ENCODE data around the gene ARHGEF7. TPM values are rescaled to one million over a fixed set of nuclear protein-coding genes. Genes with fewer than 3 reads are reported as not detected.

Gene ARHGEF7
- total RNA-seq, 1 donor from 2014 or later = 95.7 TPM

GRCh38 chr13:111245576-111246384, 130.7 kb downstream of the ARHGEF7 start:
- POLR2A ChIA-PET = no interaction called here
- H3K4me1 Mint-ChIP-seq = peaks cover 2% of the 10 kb centered on the region
- no peaks in the 10 kb centered on the region for H3K9me3 Mint-ChIP-seq
- ATAC-seq (ENCODE audit: low read depth) (no peak), DNase-seq (no peak)
- peaks cover 92% of the 10 kb centered on the region for H3K36me3 Mint-ChIP-seq (ENCODE audit: low read depth)
- intact Hi-C loops (cut with micrococcal nuclease) = no loop called here
- no peak overlapping the region for H3K4me3 Mint-ChIP-seq
- CTCF ChIA-PET = no interaction called here
- TF ChIP-seq, protein P1, sequence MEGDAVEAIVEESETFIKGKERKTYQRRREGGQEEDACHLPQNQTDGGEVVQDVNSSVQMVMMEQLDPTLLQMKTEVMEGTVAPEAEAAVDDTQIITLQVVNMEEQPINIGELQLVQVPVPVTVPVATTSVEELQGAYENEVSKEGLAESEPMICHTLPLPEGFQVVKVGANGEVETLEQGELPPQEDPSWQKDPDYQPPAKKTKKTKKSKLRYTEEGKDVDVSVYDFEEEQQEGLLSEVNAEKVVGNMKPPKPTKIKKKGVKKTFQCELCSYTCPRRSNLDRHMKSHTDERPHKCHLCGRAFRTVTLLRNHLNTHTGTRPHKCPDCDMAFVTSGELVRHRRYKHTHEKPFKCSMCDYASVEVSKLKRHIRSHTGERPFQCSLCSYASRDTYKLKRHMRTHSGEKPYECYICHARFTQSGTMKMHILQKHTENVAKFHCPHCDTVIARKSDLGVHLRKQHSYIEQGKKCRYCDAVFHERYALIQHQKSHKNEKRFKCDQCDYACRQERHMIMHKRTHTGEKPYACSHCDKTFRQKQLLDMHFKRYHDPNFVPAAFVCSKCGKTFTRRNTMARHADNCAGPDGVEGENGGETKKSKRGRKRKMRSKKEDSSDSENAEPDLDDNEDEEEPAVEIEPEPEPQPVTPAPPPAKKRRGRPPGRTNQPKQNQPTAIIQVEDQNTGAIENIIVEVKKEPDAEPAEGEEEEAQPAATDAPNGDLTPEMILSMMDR (IDR thresholded peaks at IDR 0.05) = no peak
- H3K27ac Mint-ChIP-seq = no peak overlapping the region
- no peaks in the 10 kb centered on the region for H3K27me3 Mint-ChIP-seq

- intact Hi-C loops (cut with micrococcal nuclease) = no loop called here
- CTCF ChIA-PET = no interaction called here
- ATAC-seq (ENCODE audit: low read depth) = no peak
- Mint-ChIP-seq H3K4me3 (no peak overlapping the region), H3K4me1 (peaks cover 16% of the 10 kb centered on the region), H3K27ac (no peak overlapping the region), H3K27me3 (no peaks in the 10 kb centered on the region), H3K9me3 (no peaks in the 10 kb centered on the region), H3K36me3 (ENCODE audit: low read depth) (peaks cover 94% of the 10 kb centered on the region)
- TF ChIP-seq, protein P1 (IDR thresholded peaks at IDR 0.05) = no peak
- POLR2A ChIA-PET = no interaction called here
- DNase-seq = no peak
Measured at GRCh38 chr13:111247552-111247951, 132.4 kb downstream of the ARHGEF7 start.

DNA sequence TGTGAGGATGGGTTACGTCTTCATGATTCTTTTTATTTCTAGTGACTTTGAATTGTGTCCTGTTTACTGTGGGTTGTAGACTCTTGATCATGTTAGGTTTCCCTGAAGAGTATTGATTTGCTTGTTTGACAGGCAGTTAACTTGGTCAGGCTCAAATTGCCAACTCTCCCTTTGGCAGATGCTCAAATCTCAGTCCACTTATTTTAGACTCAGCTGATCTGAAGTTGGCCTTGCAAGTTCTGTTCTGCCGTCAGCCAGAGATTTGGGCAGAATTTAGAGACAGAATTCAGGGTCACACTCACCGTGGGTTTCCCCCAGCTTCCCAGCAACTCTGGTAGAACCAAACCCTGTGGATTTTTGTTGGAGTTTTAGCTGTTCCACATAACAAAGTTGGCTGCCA, 133.7 kb downstream of the ARHGEF7 start:
- peaks cover 90% of the 10 kb centered on the region for H3K36me3 Mint-ChIP-seq (ENCODE audit: low read depth)
- ChIA-PET CTCF (no interaction called here), POLR2A (no interaction called here)
- intact Hi-C loops (cut with micrococcal nuclease) = no loop called here
- peaks cover 16% of the 10 kb centered on the region for H3K4me1 Mint-ChIP-seq
- no peak overlapping the region for H3K4me3 Mint-ChIP-seq
- ATAC-seq (ENCODE audit: low read depth) (no peak), DNase-seq (no peak)
- H3K27me3 Mint-ChIP-seq = no peaks in the 10 kb centered on the region
- no peak overlapping the region for H3K27ac Mint-ChIP-seq
- TF ChIP-seq, protein P1 (IDR thresholded peaks at IDR 0.05) = no peak
- H3K9me3 Mint-ChIP-seq = no peaks in the 10 kb centered on the region

DNA sequence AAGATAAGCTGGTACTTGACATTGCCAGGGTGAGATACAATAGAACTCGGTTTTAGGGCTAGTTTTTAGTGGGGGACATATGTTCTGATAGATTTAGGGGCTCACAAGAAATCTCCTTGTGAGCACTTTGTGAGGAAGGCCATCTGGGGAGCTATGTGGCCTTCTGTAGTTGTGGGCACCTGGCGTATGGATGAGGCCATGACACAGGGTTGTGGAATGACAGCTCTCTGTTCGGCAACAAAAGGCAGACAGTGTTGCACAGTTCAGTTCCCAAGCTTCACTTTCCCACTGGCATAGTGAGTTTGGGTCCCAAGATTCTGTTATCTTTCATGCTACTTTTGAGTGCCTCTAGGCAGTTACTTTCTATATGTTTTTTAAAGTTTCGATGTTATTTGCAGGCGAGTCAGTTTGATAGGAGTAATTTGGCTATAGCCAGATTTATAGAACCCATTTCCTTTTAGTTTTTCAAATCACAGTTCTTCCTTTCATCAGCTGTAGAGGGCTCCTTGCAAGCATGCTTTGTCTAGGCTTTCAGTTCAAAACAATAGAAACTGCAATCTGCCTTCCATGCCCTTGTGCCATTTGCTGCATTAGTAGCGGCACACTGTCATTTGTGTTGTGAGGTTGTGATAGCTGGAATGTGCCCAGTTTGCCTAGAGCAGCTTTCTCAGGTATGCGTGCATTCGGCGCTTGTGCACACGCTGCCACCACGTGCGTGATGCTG, 134.7 kb downstream of the ARHGEF7 start:
- ATAC-seq (ENCODE audit: low read depth) (no peak), DNase-seq (no peak)
- ChIA-PET CTCF (interaction anchor here (0.9 kb wide), 1 partner anchor 182 kb away, joined by 3 read pairs; no protein-coding TSS in a partner anchor), POLR2A (no interaction called here)
- intact Hi-C loops (cut with micrococcal nuclease) = no loop called here
- H3K4me1 Mint-ChIP-seq = peaks cover 16% of the 10 kb centered on the region
- no peak overlapping the region for H3K4me3 Mint-ChIP-seq
- TF ChIP-seq, protein P1 (IDR thresholded peaks at IDR 0.05) = no peak
- H3K27ac Mint-ChIP-seq = no peak overlapping the region
- no peaks in the 10 kb centered on the region for H3K9me3 Mint-ChIP-seq
- H3K27me3 Mint-ChIP-seq = no peaks in the 10 kb centered on the region
- peaks cover 84% of the 10 kb centered on the region for H3K36me3 Mint-ChIP-seq (ENCODE audit: low read depth)

DNA sequence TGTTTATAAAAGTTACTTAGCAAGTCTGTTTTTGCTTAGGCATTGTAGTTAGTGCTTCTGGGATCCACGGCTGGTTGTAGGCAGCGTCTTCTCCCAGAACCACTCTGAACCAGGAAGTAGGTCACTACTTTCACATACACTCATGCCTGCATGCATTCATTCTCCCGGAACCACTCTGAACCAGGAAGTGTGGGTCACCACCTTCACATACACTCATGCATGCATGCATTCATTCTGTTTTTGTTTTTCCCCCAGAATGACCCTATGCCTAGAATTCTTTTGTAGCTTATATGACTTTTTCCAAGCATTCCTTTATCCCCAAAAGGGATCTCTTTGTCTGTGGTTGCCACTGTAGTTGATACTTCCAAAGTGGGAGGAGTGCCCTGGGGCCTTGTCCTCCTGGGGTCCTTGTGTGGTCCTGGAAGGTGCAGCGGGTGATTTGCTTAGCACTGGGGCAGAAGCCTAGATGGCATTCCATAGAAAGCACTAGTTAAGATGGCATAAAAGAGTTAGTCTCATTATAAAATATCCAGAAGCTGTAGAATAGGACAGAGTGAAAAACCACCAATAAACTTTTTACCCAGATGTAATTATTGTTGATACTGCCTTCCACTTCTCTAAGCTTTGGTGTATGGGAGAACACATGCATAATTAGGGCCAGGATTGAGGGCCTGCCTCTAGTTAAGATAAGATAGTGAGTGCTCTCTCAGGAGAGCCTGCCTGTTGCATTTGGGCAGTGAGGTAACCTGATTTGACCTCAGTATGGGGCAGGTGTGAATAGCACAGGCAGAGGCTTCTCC, 136.7 kb downstream of the ARHGEF7 start:
- ChIA-PET POLR2A (no interaction called here), CTCF (no interaction called here)
- ATAC-seq (ENCODE audit: low read depth) (no peak), DNase-seq (no peak)
- H3K27me3 Mint-ChIP-seq = no peaks in the 10 kb centered on the region
- H3K9me3 Mint-ChIP-seq = no peaks in the 10 kb centered on the region
- no peak overlapping the region for H3K4me3 Mint-ChIP-seq
- peaks cover 83% of the 10 kb centered on the region for H3K36me3 Mint-ChIP-seq (ENCODE audit: low read depth)
- H3K27ac Mint-ChIP-seq = peak overlapping the region; percentile 30
- H3K4me1 Mint-ChIP-seq = peaks cover 16% of the 10 kb centered on the region
- TF ChIP-seq, protein P1 (IDR thresholded peaks at IDR 0.05) = no peak
- intact Hi-C loops (cut with micrococcal nuclease) = no loop called here

All from activated B cell treated with CpG ODN at 0.5 μM for 24 hours (primary cell).